HL-60/S4 treated with phorbol 12-myristate 13-acetate at 8.2 ng/mL for 4 days and 3 days (cell line): ENCODE data around the gene PCYT1B.

ENCODE experiments used
- in situ Hi-C: fragments of 300-500 bp; cut with MboI; formaldehyde crosslinking; loops from 2 replicates; pipeline ENCODE4 v1.15.0; 2022; ENCODE audit warnings: low sequenced_read_pairs

The PCYT1B gene

GRCh38 chrX:24536551-24536950 lies 110.6 kb downstream of the PCYT1B start:
- in situ Hi-C loops = no loop called here

GRCh38 chrX:24528605-24529004 lies 118.5 kb downstream of the PCYT1B start:
- in situ Hi-C loops = no loop called here

- in situ Hi-C loops = no loop called here
These were observed 120.5 kb downstream of the PCYT1B start for GRCh38 chrX:24526616-24527015.

- in situ Hi-C loops = no loop called here
These were observed 121.7 kb downstream of the PCYT1B start for GRCh38 chrX:24525455-24525854.

- in situ Hi-C loops = loop anchor here (25.0 kb wide), 1 partner anchor 133 kb away; no protein-coding TSS in a partner anchor
These were observed 126.7 kb downstream of the PCYT1B start for GRCh38 chrX:24520472-24520871.

GRCh38 chrX:24515447-24515846 lies 131.7 kb downstream of the PCYT1B start:
- in situ Hi-C loops = loop anchor here (25.0 kb wide), 1 partner anchor 128 kb away; no protein-coding TSS in a partner anchor

GRCh38 chrX:24513416-24513815 lies 133.7 kb downstream of the PCYT1B start:
- in situ Hi-C loops = loop anchor here (25.0 kb wide), 1 partner anchor 126 kb away; no protein-coding TSS in a partner anchor

- in situ Hi-C loops = loop anchor here (25.0 kb wide), 1 partner anchor 121 kb away; no protein-coding TSS in a partner anchor
These were observed 138.8 kb downstream of the PCYT1B start for GRCh38 chrX:24508375-24508774.
